ENCODE results near the gene FSTL3.

The FSTL3 gene

DNA sequence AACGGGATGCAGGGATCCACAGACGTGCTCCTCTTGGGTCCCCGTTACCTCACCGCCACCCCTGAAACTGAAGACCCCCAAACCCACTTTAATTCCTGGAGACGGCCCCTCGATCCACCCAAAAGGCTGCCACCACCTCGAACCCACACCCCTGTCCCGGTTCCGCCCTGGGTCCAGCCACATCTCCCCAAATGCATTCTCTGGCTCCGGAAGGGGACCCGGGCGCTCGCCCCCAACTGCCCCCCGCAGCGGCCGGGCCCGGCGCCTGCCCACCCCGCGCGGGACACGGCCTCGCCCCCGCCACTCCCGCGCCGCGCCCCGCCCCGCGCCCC, 219 bp upstream of the FSTL3 start:
- ChIA-PET POLR2A (interaction anchor here (0.8 to 1.8 kb wide), 3 partner anchors 13 to 144 kb away, joined by 3 to 10 read pairs (median 3); partner anchors contain the start of genes CDC34 and RNF126), CTCF (interaction anchor here (1.1 to 1.2 kb wide), 2 partner anchors 9 to 58 kb away, joined by 3 to 5 read pairs; no protein-coding TSS in a partner anchor)
- H3K4me3 ChIP-seq (ENCODE audit: low read depth, low read length): peak overlapping the region; percentile 78
- no peak for DNase-seq (ENCODE audit: low read depth, low spot score)
- TF ChIP-seq, protein P1, sequence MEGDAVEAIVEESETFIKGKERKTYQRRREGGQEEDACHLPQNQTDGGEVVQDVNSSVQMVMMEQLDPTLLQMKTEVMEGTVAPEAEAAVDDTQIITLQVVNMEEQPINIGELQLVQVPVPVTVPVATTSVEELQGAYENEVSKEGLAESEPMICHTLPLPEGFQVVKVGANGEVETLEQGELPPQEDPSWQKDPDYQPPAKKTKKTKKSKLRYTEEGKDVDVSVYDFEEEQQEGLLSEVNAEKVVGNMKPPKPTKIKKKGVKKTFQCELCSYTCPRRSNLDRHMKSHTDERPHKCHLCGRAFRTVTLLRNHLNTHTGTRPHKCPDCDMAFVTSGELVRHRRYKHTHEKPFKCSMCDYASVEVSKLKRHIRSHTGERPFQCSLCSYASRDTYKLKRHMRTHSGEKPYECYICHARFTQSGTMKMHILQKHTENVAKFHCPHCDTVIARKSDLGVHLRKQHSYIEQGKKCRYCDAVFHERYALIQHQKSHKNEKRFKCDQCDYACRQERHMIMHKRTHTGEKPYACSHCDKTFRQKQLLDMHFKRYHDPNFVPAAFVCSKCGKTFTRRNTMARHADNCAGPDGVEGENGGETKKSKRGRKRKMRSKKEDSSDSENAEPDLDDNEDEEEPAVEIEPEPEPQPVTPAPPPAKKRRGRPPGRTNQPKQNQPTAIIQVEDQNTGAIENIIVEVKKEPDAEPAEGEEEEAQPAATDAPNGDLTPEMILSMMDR (IDR thresholded peaks at IDR 0.05; ENCODE audit: insufficient read depth, low read length, missing control alignments): no peak

DNA sequence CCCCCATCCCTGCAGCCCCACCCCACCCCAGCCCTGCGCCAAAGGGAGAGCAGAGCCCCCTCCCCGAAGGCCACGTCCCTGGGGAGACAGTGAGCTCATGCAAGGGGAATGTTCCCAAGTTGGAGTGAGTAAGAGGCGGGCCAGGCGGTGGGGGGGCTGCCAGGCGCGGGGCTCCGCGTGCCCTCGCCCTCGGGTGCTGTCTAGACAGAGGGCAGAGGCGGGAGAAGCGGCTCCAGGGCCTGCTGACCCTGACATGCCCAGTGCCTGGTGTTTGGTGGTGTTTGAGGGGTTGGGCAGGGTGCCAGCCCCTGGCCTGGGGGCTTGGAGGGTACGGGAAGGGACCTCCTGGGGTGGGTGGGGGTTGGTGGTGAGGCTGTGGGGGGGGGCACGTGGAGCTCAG, 1.0 kb downstream of the FSTL3 start:
- no peak for DNase-seq (ENCODE audit: low read depth, low spot score)
- TF ChIP-seq, protein P1 (IDR thresholded peaks at IDR 0.05; ENCODE audit: insufficient read depth, low read length, missing control alignments): no peak
- ChIA-PET CTCF (interaction anchor here (0.9 to 1.2 kb wide), 2 partner anchors 10 to 57 kb away, joined by 3 read pairs; no protein-coding TSS in a partner anchor), POLR2A (interaction anchor here (0.9 to 1.8 kb wide), 6 partner anchors 9 to 105 kb away, joined by 3 to 10 read pairs (median 4); partner anchors contain the start of genes BSG, POLRMT and RNF126)
- peak overlapping the region; percentile 78 for H3K4me3 ChIP-seq (ENCODE audit: low read depth, low read length)

DNA sequence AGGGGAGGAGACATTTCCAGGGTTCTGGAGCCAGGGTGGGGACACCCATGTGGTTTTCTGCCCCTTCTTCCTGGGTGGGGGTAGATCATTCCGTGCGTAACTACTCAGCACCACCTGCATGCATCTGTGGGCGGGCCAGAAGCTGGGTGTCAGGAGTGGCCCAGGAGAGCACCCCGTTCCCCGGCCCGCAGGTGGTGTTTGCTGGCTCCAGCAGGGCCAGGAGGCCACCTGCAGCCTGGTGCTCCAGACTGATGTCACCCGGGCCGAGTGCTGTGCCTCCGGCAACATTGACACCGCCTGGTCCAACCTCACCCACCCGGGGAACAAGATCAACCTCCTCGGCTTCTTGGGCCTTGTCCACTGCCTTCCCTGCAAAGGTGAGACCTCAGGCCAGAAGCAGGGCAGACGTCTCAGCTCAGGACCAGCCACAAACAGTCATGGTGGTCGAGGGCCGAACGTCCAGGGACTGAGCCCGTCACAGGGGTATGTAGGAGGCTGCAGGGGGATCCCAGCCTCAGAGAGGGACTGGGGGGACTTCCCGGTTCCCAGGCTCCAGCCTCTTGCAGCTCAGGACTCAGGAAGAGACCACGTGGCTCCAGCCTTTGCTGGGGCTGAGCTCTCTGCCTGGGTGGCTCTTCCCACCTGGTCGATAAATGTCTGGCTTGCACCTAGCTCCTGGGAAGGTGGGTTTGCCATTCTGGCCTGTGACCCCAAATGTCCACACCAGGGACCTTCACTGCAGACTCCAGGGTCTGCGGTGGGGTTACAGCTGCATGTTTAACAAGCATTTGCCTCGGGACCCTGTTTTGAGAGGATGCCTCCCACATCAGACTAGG, 1.6 kb downstream of the FSTL3 start:
- CTCF ChIA-PET: interaction anchor here (0.9 kb wide), 1 partner anchor 56 kb away, joined by 3 read pairs; no protein-coding TSS in a partner anchor
- no peak for DNase-seq (ENCODE audit: low read depth, low spot score)
- TF ChIP-seq, protein P1 (IDR thresholded peaks at IDR 0.05; ENCODE audit: insufficient read depth, low read length, missing control alignments): no peak
- H3K4me3 ChIP-seq (ENCODE audit: low read depth, low read length): peak overlapping the region; percentile 78
- POLR2A ChIA-PET: interaction anchor here (0.9 to 1.8 kb wide), 6 partner anchors 10 to 106 kb away, joined by 3 to 10 read pairs (median 4); partner anchors contain the start of genes BSG, POLRMT and RNF126

DNA sequence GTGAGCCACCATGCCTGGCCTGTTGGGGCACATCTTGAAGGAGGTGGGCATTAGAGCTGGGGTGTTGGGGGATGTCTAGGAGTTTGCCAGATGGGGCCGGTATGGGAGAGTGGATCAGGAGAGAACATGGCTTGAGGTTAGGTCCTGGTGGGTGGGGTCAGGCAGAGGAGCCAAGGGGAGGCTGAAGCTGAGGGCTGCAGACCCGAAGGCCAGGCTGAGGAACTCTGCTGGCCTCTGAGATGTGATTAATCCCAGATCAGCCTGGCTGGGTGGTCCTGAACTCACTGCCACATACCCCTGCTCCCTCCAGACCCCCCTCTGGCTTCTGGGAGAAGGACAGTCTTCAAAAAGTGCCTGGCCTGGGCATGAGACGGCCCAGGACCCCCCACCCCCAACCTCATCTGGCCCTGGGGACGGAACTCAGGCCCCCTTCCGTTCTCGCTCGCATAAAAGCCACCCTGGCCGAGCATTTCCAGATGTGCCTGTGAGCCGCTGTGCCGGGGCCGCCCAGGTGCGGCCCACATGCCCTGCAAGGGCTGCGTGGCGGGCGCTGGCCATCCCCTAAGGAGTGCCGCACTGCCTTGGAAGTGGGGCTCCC, 2.7 kb downstream of the FSTL3 start:
- POLR2A ChIA-PET: interaction anchor here (0.9 kb wide), 1 partner anchor 37 kb away, joined by 3 read pairs; no protein-coding TSS in a partner anchor
- DNase-seq (ENCODE audit: low read depth, low spot score): no peak
- TF ChIP-seq, protein P1 (IDR thresholded peaks at IDR 0.05; ENCODE audit: insufficient read depth, low read length, missing control alignments): no peak
- CTCF ChIA-PET: interaction anchor here (0.8 to 1.7 kb wide), 6 partner anchors 10 to 174 kb away, joined by 3 to 7 read pairs (median 4); partner anchors contain the start of gene RNF126
- peak overlapping the region; percentile 64 for H3K4me3 ChIP-seq (ENCODE audit: low read depth, low read length)

DNA sequence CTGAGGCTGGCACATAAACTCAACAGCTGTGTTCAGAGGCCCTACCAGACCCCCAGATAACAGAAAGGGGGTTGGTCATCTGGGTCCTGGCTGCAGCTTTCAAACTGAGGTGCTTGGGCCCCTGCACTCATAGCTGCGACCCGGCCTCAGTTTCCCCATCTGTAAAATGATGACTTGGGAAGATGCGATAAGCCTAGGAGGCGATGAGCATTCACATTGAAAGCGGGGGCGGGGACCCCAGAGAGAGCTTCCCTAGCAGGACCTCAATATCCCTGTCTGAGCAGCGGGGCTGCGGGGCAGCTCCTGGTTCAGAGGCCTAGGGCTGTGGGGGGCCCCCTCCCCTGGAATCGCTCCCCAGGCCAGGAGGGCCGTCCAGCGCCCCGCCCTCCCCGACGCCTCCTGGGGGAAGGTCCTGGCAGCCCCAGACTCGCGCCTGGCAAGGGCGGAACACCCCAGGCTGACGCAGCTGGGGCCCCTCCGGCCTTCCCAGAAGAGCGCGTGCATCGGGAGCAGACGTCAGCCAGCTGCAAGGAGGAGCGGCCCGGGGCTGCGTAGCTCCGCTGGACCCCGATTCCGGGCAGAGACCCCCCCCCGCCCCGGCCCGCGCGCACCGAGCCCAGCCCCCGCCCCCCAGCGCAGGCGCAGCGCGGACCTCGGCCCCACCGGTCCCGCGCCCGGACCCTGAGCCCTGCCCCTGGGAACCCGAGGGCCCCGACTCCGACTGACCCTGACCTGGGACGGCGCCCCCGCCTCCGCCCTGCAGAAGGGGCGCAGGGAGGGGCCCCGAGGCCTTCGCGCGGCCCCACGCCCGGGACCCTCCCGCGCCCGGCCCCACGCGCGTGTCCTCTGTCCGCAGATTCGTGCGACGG, 3.5 kb downstream of the FSTL3 start:
- CTCF ChIA-PET: interaction anchor here (0.7 to 1.7 kb wide), 7 partner anchors 11 to 174 kb away, joined by 3 to 7 read pairs (median 3); partner anchors contain the start of gene RNF126
- H3K4me3 ChIP-seq (ENCODE audit: low read depth, low read length): peak overlapping the region; percentile 64
- no peak for DNase-seq (ENCODE audit: low read depth, low spot score)

More for the DNA sequence above, 3.5 kb downstream of the FSTL3 start:
- POLR2A ChIA-PET: interaction anchor here (1.5 kb wide), 1 partner anchor 16 kb away, joined by 6 read pairs; the partner anchor contains the start of gene RNF126
- TF ChIP-seq, protein P1 (IDR thresholded peaks at IDR 0.05; ENCODE audit: insufficient read depth, low read length, missing control alignments): peak; percentile 18
